HG03378 (cell line): Measurements from ENCODE around the gene TTLL12.

Experiments used
- ATAC-seq: cut with Tn5 transposase; IDR thresholded peaks from one replicate; pipeline ENCODE4 v1.9.1; 2021; ENCODE audit warnings: mild to moderate bottlenecking, moderate library complexity; ENCODE audit not compliant: unreplicated experiment

Gene TTLL12

DNA sequence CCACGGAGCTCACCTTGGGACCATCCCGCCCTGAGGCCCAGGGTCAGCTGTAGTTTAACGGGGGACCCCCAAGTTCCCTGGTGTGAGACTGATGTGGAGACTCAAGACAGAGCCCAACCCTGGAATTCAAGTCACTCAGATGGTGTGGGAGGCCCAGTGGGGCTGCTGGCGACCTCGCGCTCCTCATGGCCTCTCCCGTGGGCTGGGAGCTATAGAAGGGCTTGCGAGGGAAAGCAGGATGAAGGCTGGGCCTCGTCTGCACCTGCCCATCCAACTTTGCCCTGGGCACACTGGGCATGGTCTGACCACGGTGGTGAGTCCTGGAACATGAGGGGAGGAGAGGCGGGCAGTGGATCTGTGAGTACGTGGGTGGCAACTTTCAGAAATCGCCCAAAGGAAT, 13.6 kb upstream of the TTLL12 start:
- ATAC-seq: no peak

DNA sequence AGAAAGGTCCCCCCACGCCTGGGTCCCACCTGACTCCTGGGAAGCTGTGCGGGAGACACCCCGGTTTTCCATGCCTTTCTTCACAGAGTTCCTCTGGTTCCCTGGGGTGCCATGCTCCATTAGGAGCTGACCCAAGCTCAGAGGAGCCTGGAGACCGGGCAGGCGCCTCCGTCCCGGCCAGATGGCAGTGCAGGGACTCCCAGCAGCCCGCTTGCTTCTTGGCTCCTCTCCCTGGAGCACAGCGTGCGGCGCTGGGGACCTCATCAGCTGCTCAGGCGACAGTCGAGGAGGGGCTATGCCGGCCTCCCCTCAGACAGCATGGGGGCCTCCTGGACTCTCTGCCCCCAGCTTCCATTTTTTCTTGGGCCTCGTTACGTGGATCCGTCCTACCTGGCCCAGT, 13.1 kb upstream of the TTLL12 start:
- no peak for ATAC-seq

DNA sequence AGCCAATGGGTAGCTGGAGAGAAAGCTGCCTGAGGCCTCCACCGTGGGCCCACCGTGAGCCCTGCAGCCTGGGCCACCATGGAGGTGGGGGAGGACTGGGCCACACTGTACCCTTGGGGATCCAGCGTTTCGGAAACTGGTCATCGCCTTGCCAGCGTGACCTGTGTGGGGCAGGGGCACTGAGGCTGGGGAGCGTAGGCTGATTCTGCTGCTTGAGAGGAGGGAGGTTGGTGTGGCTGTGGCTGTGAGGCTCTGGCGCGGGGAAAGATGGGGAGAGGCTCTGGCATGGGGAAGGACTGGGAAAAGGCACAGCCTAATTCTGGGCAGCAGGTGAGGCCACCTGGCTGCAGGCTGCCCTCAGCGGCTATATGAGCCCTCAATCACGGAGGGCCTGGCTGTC, 12.6 kb upstream of the TTLL12 start:
- ATAC-seq: no peak

DNA sequence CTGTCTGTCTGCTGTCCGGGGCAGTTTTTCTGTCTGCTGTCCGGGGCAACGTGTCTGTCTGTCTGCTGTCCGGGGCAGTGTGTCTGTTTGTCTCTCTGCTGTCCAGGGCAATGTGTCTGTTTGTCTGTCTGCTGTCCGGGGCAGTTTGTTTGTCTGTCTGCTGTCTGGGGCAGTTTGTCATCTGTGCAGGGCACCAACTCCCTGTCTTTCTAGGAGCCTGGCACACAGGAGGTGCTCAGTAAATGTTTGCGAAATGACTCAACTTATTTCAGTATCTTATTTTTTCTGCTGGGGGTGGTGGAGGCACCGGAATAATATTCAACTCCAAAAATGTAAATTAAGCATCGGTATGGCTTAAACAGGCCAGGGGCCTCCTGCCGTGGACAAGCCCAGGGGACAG, 12.0 kb upstream of the TTLL12 start:
- ATAC-seq: no peak

DNA sequence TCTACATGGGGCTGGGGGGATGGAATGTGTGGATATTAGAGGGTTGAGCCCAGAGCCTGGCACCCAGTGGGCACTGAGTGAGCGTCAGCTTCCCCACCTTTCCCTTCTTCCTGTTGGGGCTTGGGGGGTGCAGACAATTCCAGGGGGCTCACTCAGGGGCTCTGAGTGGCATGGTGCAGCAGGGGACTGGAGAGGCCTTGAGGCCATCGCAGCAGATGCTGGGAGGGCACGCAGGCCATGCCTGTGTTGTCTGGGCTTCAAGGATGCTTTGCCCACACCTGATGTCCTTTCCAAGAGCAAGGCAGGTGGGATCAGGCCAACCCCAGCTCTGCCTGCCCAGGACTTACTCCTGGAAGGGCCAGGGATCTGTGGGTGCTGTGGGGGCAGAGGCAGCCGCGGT, 11.2 kb upstream of the TTLL12 start:
- ATAC-seq: no peak

GRCh38 chr22:43197271-43197941, 10.5 kb upstream of the TTLL12 start:
- no peak for ATAC-seq

- no peak for ATAC-seq
Measured at GRCh38 chr22:43191831-43192230, 4.9 kb upstream of the TTLL12 start.

- no peak for ATAC-seq
Measured at GRCh38 chr22:43188829-43189545, 2.1 kb upstream of the TTLL12 start.

DNA sequence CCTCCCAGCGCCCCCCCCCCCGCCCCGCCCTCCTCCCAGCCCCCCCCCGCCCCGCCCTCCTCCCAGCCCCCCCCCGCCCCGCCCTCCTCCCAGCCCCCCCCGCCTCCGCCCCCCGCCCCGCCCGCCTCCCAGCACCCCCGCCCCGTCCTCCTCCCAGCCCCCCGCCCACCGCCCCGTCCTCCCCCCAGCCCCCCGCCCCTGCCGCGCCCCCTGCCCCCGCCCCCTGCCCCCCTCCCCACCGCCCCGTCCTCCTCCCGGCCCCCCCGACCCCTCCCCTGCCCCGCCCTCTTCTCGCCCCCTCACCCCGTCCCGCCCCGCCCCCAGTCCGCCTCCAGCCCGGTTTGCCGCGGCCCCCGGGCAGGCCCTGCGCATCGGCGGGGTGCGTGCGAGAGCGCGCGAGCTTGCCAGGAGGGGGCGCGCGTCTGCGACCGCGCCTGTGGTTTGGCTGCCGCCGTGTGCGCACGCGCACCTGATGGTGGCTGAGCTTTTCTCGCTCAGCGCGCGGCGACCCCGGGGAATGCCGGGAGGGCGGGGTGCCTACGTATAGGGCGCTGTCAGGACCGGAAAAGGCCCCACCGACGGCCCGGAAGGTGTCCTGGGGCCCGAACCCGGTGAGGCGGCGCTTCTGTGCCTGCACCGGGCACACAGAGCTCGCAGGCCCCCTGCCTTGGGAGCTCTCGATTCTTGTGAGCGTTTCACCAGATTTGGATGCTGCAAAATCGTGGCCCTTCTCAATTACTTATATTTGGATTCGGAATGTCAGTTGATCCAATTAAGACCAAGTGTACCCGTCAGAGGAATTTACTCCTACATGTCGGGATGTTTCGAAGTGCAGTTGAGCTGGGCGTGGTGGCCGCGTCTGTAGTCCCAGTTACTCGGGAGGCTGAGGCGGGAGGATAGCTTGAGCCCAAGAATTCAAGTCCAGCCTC, 501 bp upstream of the TTLL12 start:
- ATAC-seq: peak; percentile 58

- no peak for ATAC-seq
Measured at GRCh38 chr22:43185860-43186261, 1.1 kb downstream of the TTLL12 start.

DNA sequence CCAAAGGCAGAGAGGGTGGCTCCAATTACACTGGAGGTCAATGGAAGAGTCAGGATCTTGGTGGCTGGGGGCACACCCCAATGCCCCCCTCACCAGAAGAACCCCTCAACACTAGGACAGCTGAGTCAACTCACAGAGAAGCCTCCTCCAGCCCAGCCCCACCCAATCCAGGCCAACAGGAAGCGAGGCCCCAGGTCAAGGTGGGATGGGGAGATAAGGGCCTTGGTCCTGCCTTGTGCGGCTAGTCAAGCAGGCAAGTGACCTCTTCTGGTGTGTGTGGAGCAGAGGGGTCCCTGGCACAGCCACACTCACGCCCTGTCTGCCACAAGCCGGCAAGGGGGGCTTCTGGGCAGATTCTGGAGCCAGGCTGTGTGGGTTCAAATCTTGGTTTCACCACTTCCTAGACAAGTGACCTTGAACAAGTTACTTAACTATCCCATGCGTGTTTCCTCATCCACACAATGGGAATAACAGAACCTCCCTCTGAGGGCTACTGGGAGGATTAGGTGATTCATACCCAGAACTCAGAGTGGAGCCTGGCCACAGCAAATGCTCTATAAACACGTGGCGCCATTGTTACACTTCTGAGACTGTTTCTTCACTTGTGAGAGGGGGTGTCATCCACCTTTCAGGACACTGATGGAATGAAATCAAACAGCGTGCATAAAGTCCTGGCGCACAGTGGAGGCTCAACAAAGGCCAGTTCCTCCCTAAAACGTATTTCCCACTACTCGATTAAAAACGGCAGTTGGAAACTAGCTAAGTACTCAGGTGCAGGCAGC, 3.2 kb downstream of the TTLL12 start:
- ATAC-seq: no peak

DNA sequence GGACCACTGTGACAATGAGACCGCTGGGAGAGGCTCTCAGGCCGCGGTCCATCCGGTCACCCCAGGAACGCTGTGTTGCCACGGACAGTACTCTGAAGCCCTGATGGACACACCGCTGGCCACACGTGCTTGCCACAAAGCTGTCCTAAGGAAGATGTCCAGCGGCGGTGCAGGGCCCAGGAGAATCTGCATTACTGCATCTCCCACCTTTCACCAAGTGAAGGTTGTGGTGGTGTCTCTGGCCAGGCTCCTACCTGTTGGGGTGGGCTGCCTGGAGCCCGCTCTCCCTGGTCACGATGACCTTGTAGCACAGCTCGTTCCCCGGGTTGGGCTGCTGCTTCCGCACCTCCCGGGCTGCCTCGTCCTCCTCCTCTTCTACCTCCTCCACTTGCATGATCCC, 4.2 kb downstream of the TTLL12 start:
- no peak for ATAC-seq

DNA sequence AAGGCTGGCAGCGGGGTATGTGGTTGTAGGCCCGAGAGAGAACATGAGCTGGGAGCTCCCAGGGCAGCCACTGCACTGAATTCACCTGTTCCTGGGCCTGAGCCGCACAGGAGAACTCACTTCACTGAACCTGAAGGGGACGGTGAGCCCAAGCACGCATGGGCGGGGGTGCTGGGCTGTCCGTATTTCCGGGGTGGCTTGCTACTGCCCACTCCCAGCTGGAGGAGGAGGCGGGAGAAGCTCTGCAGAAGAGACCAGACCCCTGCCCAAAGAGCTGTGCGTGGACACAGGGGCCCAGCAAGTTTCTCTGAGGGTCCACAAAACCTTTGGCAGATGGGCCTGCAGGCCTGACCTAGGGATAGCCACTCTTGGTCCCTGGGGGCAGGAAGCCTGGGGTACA, 4.8 kb downstream of the TTLL12 start:
- no peak for ATAC-seq

GRCh38 chr22:43181321-43182076, 5.4 kb downstream of the TTLL12 start:
- ATAC-seq: no peak

DNA sequence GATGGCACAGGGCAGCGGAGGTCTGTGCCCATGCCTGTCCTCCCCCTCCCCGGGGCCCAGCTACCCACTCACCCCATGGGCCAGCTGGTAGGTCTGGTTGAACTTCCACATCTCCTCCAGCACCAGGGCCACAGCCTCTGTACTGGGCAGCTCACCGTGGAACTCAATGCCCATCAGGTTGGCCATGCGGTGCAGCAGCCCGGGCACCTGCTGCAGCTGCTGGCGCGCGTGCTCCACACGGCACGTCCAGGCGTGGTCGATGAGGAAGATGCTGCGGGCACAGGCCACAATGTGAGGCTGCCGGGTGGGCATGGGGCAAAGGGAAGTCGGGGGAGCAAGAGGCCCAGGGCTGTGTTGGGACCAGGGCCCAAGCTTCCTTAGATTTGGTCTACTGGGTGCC, 6.3 kb downstream of the TTLL12 start:
- ATAC-seq: no peak

DNA sequence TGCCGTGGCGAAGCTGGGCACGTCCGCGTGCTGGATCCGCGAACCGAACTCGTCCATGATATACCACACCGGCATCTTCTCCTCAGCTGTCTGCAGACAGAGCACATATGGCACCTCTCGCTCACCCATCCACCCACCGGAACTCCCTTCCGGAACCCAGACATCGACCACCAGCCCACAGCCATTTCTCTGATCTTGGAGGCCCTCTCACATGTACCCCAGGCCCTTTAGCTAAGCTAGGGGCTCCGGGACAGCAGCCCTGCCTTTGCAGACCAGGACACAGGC, 7.1 kb downstream of the TTLL12 start:
- no peak for ATAC-seq

DNA sequence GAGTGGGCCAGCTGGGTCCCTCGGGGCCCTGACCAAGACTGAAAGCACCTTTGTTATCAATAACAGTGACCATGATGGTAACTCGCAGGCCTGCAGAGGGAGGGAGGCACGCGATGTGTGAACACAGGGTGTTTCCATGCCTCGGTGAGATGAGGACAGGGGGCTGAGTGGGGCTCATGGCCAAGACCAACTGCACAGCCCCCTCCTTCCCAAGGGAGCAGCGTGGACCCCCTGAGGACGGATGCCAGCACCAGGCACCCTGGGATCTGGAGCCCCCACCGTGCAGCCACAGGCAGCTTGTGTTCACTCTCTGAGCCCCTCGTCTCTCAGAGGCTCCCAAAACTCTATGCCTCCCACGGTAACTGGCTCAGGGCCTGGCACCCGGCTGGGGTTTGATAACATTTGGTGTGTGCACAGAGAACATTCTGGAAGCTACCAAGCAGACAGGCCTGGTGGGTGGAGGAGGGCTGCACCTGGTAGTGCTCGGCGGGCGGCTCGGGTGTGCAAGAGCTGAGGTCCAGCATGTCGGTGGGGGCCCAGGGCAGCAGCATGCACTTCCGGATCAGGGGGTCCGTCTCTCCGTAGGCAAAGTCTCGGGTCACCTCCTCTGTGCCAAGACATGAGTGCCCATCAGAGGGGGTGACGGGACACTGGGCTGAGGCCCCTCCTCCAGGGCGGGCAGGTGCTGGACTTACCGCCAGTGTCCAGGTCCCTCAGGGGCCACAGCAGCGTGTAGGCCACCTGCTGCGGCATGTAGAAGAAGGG, 7.6 kb downstream of the TTLL12 start:
- no peak for ATAC-seq

DNA sequence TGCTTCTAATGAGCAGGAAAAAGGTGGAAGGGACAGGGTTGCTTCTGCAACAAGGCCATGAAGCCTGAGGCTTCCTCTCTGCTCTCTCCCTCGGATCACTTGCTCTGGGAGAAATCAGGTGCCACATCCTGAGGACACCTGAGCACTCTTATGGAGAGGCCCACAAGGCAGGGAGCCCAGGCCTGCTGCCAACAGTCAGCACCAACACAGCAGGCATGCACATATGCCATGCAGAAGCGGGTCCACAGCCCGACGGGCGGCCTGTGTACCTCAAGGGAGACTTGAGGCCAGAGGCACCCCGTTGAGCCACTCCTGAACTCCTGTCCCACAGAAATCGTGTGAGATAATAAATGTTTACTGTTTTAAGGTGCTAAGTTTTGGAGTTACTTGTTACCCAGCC, 9.5 kb downstream of the TTLL12 start:
- ATAC-seq: no peak

GRCh38 chr22:43176090-43176489, 10.8 kb downstream of the TTLL12 start:
- no peak for ATAC-seq
